LNCaP clone FGC (cell line): ENCODE results near the gene CFLAR.

Source experiments
- DNase-seq: peaks from one replicate; pipeline ENCODE4 v3.0.0-alpha.2; 2011; ENCODE audit warnings: low read depth
- H3K4me3 ChIP-seq: 2 replicates; pipeline ENCODE4 v1.5.1; 2011; ENCODE audit warnings: mild to moderate bottlenecking, low read depth, low read length, control low read depth
- CTCF ChIP-seq: IDR thresholded peaks from 2 replicates; pipeline ENCODE4 v1.5.1; 2012; ENCODE audit warnings: mild to moderate bottlenecking; ENCODE audit not compliant: control insufficient read depth, insufficient read depth; ENCODE audit errors: extremely low read depth

CFLAR gene

GRCh38 chr2:201128033-201128432 is 12.1 kb downstream of the CFLAR start:
- no peak for DNase-seq
- TF ChIP-seq CTCF, result no peak
- no peak overlapping the region for H3K4me3 ChIP-seq

GRCh38 chr2:201128933-201129505 is 13.1 kb downstream of the CFLAR start:
- no peak for DNase-seq
- H3K4me3 ChIP-seq, result no peak overlapping the region
- no peak for TF ChIP-seq CTCF

- no peak for TF ChIP-seq CTCF
- no peak overlapping the region for H3K4me3 ChIP-seq
- DNase-seq, result no peak
Observed at GRCh38 chr2:201130524-201131186, 14.7 kb downstream of the CFLAR start.

- no peak for TF ChIP-seq CTCF
- no peak for DNase-seq
- no peak overlapping the region for H3K4me3 ChIP-seq
Observed at GRCh38 chr2:201132518-201132917, 16.6 kb downstream of the CFLAR start.

GRCh38 chr2:201135386-201135785 is 19.4 kb downstream of the CFLAR start:
- DNase-seq, result no peak
- H3K4me3 ChIP-seq, result no peak overlapping the region
- no peak for TF ChIP-seq CTCF

- H3K4me3 ChIP-seq, result no peak overlapping the region
- DNase-seq, result no peak
- TF ChIP-seq CTCF, result no peak
Observed at GRCh38 chr2:201136889-201137321, 20.9 kb downstream of the CFLAR start.
